OCI-LY3 (cell line): ENCODE data around the gene INPP5J.

ENCODE experiments used
- CTCF ChIP-seq: fragments of 200-600, 300-600 bp; sonication (generic); IDR thresholded peaks from 2 replicates; pipeline ENCODE4 v1.5.1; 2014; ENCODE audit warnings: antibody characterized with exemption, low read length, low read depth
- EZH2phosphoT487 ChIP-seq: fragments of 200-600 bp; shearing (Covaris generic); IDR thresholded peaks from 2 replicates; pipeline ENCODE4 v1.6.1; 2018; ENCODE audit warnings: antibody characterized with exemption, mixed run types, low read depth

GRCh38 chr22:31097941-31098631 is 24.7 kb upstream of the INPP5J start:
- TF ChIP-seq CTCF (no peak), EZH2phosphoT487 (no peak)
